ENCODE results near the gene IL12RB1.
"Not testable (repeated sequence)": the region's sequence is repeated elsewhere in the genome, so short reads cannot be mapped to it uniquely, and the experiment has no call there.

Gene IL12RB1

GRCh38 chr19:18089096-18089541 is 2.4 kb upstream of the IL12RB1 start:
- DNase-seq (ENCODE audit: low spot score), result not testable (repeated sequence)

- no peak for DNase-seq (ENCODE audit: low spot score)
Measured at GRCh38 chr19:18085702-18086457, 854 bp downstream of the IL12RB1 start.

DNA sequence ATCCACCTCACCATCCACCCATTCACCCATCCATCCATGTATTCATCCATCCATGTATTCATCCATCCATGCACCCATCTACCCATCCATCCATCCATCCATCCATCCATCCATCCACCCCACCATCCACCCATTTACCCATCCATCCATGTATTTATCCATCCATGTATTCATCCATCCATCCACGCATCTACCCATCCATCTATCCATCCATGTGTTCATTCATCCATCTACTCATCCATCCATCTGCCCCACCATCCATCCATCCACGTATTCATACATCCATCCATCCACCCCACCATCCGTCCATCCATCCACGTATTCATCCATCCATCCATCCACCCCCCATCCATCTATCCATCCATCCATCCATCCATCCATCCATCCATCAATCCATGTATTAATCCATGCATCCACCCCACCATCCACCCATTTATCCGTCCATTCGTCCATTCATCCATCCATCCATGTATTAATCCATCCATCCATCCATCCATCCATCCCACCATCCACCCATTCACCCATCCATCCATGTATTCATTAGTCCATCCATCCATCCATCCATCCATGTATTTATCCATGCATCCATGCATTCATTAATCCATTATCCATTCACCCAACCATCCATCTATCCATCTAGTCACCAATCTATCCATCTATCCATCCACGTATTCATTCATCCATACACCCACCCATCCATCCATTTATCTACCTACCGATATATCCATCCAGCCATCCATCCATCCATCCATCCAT is 2.6 kb downstream of the IL12RB1 start:
- DNase-seq (ENCODE audit: low spot score), result no peak

GRCh38 chr19:18074192-18074591 is 12.5 kb downstream of the IL12RB1 start:
- no peak for DNase-seq (ENCODE audit: low spot score)

GRCh38 chr19:18073197-18073596 is 13.5 kb downstream of the IL12RB1 start:
- DNase-seq (ENCODE audit: low spot score), result no peak

DNA sequence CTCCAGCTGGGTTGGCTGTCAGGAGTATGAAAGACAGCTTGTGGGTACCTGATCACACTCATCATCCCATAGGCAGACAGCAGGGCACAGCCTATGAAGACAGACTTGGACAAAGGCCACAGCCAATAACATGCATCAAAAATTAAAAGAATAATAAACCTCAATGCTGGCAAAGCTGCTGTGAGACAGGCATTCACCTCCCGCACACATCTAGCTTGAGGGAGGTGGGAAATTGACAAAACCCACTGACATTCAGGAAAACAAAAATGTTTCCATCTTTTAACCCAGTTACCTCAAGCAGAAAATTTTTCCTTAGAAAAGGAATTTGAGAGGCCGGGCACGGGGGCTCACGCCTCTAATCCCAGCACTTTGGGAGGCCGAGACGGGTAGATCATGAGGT is 14.4 kb downstream of the IL12RB1 start:
- DNase-seq (ENCODE audit: low spot score), result no peak

DNA sequence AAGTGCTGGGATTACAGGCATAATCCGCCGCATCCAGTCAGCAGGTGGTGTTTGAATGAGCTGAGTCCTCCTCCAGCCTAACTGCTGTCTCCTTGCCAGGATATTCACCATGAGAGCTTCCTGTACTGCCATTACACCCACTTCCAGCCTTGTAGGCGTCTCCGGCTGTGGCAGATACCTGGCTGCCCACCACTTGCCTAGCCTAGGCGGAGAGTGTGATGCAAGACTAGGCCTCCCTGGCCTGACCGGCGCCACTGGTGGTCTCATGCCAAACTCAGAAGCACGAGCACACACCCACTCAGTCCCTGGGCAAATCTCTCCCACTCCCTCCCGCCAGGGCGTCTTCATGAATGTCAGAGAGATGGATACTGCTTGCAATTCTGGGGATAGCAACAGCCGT is 16.6 kb downstream of the IL12RB1 start:
- no peak for DNase-seq (ENCODE audit: low spot score)

- no peak for DNase-seq (ENCODE audit: low spot score)
Measured at GRCh38 chr19:18069383-18069782, 17.4 kb downstream of the IL12RB1 start.

- no peak for DNase-seq (ENCODE audit: low spot score)
Measured at GRCh38 chr19:18068395-18068794, 18.3 kb downstream of the IL12RB1 start.

DNA sequence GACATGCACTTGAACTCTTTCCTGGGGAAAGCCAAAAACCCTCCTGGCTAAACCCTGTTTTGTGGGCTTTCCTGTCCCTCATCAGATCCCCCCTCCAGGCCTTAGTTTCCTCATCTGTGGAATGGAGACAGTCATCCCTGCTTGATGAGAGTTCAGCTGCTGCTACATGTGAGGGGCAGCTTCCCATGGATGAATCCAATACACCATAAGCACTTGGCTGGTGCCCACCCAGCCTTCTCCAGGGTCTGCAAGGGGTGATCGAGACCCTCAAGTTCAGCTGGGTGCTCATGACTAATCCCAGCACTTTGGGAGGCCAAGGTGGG is 21.6 kb downstream of the IL12RB1 start:
- DNase-seq (ENCODE audit: low spot score), result no peak

DNA sequence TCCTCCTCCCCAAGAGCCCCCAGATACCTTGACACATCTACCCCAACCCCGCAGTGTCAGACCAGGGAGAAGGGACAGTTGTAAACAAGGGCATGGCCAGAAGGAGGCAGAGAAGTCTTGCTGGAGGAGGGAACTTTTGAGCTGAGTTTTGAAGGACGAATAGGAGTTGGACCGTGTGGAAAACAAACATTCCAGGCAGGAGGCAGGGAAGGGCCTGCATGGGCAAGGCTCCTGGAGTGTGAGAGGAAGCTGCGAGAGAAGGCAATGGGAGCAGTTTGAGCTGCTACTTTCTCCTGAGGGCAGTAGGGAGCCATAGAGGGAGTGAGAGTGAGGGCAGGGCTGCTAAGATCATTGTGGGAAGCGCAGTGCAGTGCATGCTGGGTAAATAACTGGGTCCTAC is 23.3 kb downstream of the IL12RB1 start:
- no peak for DNase-seq (ENCODE audit: low spot score)

- no peak for DNase-seq (ENCODE audit: low spot score)
Measured at GRCh38 chr19:18062028-18062427, 24.7 kb downstream of the IL12RB1 start.

DNA sequence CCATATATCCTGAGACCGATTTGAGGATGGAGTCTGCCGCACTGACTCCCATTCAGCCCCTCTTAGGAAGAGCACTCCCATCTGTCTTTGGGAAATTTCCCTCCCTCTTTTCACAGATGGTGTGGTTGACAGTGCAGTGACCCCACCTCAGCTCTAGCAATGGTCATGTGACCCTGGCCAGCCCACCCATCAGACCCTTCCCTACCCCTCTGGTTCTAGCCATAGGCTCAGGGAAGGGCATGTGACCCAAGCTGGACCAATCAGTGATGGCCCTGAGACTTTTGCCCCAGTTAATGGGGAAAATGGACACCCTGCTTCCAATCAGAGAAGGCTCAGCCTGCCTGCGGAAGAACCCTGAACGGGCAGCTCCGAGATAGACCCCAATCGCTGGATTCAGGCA is 26.3 kb downstream of the IL12RB1 start:
- no peak for DNase-seq (ENCODE audit: low spot score)

GRCh38 chr19:18059902-18060301 is 26.8 kb downstream of the IL12RB1 start:
- no peak for DNase-seq (ENCODE audit: low spot score)

DNA sequence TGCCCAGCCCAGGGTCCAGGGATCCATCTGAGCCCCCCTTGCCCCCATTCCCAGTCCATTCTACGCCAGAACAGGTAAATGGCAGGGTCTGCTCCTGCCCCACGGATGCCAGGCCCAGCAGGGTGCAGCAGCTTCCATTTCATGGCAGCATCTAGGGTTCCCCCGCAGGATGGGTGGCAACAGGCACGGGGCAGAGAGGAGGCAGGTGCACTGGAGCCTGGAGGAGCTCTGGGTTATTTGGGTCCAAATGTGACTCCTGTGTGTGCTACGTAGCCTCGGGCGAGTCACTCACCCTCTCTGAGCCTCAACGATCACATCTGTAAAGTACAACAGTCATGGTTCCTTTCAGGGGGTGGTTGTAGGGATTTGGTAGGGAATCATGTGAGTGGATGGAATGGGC is 27.4 kb downstream of the IL12RB1 start:
- DNase-seq (ENCODE audit: low spot score), result peak; percentile 15

- peak; percentile 83 for DNase-seq (ENCODE audit: low spot score)
Measured at GRCh38 chr19:18058208-18059009, 28.3 kb downstream of the IL12RB1 start.

GRCh38 chr19:18057557-18057956 is 29.2 kb downstream of the IL12RB1 start:
- peak; percentile 80 for DNase-seq (ENCODE audit: low spot score)

DNA sequence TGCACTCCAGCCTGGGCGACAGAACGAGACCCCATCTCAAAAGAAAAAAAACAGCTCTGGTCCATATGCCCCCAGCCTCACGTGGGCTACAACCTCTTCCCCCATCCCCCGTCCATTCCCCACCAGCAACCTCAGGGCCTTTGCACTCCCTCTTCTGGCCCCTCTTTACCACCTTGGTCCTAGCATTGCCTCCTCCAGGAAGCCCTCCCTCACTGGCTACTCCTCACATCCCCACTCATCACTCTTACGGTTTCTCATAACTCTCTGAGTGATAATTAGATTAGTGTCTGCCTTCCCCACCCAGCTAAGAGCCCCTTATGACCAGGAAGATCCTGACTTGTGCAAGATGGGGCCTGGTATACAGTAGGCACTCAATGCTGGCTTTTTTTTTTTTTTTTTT is 30.8 kb downstream of the IL12RB1 start:
- DNase-seq (ENCODE audit: low spot score), result no peak

GRCh38 chr19:18053576-18054219 is 33.0 kb downstream of the IL12RB1 start:
- no peak for DNase-seq (ENCODE audit: low spot score)

DNA sequence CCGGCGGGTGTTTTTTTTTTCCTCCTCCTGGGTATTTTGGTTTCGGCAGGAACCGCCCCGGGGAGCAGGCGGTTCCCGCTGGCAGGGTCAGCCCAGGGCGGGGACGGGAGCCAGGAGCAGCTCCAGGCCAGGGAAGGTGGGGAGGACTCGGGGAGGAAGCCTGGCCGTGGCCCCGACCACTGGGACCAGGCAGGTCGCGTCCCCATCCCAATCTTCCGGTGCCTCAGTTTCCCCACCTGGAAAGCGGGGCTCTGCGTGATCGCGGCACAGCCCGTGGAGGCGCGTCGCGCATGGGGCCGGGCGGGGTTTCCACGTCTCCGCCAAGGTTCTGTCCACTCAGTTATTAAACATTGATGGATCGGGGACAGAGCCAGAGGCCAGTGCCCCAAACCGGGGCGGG is 34.8 kb downstream of the IL12RB1 start:
- no peak for DNase-seq (ENCODE audit: low spot score)

DNA sequence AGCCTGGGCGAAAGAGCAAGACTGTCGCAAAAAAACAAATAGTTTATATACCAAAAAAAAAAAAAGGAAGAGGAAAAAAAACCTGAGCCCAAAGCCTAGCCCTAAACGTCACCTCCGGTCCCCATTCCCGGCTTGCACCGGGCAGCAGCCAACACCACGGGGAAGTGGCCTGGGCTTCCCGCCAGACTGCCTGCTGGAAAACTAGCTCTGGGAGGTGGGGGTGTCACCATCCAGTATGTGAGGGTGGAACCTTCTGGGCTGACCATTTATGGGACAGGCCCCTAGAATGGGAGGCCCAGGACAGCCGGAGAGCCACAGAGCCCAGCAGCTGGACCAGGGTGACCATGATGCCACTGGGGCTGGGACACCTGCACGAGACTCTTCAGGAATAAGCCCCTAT is 37.3 kb downstream of the IL12RB1 start:
- DNase-seq (ENCODE audit: low spot score), result peak; percentile 72

DNA sequence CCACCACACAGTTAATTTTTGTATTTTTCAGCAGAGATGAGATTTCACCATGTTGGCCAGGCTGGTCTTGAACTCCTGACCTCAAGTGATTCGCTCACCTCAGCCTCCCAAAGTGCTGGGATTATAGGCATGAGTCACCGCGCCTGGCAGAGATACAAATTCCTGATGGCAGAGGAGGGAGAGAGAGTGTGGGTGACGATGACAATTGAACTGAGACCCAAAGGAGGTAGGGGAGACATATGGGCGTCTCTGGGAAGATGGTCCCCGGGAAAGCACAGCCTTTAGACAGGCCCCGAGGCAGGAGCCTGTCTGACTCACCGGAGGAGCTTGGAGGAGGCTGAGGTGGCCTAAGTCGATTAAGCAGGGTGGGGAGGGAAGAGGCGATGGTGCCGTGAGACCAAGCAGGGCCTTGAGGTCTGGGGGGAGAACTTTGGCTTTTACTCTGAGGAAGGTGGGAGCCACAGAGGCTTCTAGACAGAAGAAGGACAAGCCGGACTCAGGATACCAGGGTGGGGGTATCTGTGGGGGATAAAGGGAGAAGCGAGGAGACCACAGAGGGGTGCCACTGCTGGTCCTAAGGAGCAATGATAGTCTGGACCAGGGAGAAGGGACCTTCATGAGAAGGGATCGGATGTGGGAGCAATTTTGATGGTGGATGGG is 40.5 kb downstream of the IL12RB1 start:
- no peak for DNase-seq (ENCODE audit: low spot score)

Data from globus pallidus (tissue), 1 donor.